ENCODE measurements around the gene C9orf85.

DNA sequence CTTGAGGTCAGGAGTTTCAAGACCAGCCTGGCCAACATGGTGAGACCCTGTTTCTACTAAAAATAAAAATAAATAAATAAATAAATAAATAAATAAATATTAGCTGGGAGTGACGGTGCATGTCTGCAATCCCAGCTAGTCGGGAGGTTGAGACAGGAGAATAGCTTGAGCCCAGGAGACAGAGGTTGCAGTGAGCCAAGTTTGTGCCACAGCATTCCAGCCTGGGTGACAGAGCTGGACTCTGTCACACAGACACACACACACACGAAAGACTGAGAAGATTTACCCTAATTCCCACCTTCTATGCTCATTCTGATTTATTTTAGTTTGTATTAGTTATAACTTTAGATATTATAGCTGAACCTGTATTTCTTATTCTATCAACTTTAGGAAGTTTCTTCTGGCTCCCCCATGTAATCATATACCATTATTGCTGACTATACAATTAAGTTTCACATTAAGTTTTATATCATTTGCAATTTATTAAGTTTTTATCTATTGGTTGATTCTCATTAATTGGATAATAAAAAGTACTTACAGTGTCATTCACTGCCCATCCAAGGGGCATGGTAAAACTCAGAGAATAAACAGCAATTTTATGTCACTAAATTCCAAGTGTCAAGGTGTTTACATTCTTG is 21.3 kb upstream of the C9orf85 start:
- TF ChIP-seq ZNF274 (IDR thresholded peaks at IDR 0.05; ENCODE audit: low read depth, low read length), result no peak
- no peak for TF ChIP-seq YY1 (IDR thresholded peaks at IDR 0.05; ENCODE audit: insufficient read depth, insufficient read length)
